ENCODE data around the gene KLHL42.

The KLHL42 gene

GRCh38 chr12:27814411-27814810 is 34.4 kb downstream of the KLHL42 start:
- Mint-ChIP-seq H3K9me3 (no peaks in the 10 kb centered on the region), H3K27ac (no peak overlapping the region), H3K27me3 (peaks cover 34 to 52% of the 10 kb centered on the region in 2 donors), H3K4me1 (ENCODE audit: low read depth in 2 of 2) (no peaks in the 10 kb centered on the region), H3K4me3 (no peak overlapping the region), H3K36me3 (ENCODE audit: insufficient read depth) (no peaks in the 10 kb centered on the region)
- DNase-seq (no peak), ATAC-seq (replicated peaks) (no peak)

- Mint-ChIP-seq H3K9me3 (no peaks in the 10 kb centered on the region), H3K4me1 (ENCODE audit: low read depth in 2 of 2) (no peaks in the 10 kb centered on the region), H3K27ac (no peak overlapping the region)
Observed at GRCh38 chr12:27814851-27815591, 35.0 kb downstream of the KLHL42 start.

DNA sequence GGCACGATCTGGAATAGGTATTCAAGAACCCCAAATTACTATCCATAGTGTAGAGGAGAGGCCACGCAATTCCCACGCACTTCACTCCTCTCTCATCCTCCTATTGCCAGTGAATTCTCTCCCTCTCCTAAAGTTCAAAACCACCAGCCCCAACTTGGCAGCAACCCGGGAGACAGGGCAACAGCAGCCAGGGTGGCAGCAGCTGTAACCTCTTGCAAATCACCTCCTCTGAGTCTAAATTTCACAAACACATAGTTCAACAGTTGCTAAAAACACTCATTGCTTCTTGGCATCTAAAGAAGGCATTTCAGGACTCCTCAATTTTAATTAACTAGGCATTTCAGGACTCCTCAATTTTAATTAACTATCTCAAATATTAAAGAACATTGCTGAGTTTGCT is 37.7 kb downstream of the KLHL42 start:
- Mint-ChIP-seq H3K4me3 (no peak overlapping the region), H3K4me1 (ENCODE audit: low read depth in 2 of 2) (peaks cover 9 to 11% of the 10 kb centered on the region in 2 donors), H3K27ac (no peak overlapping the region), H3K27me3 (peaks cover 7 to 26% of the 10 kb centered on the region in 2 donors), H3K9me3 (no peaks in the 10 kb centered on the region), H3K36me3 (ENCODE audit: insufficient read depth) (peaks cover 8% of the 10 kb centered on the region)
- no peak for DNase-seq
- ATAC-seq (replicated peaks), result no peak

More at GRCh38 chr12:27814851-27815591, 35.0 kb downstream of the KLHL42 start:
- Mint-ChIP-seq H3K4me3 (no peak overlapping the region), H3K27me3 (peaks cover 34 to 46% of the 10 kb centered on the region in 2 donors), H3K36me3 (ENCODE audit: insufficient read depth) (no peaks in the 10 kb centered on the region)
- no peak for ATAC-seq (replicated peaks)
- DNase-seq, result no peak

- Mint-ChIP-seq H3K36me3 (ENCODE audit: insufficient read depth) (peaks cover 8% of the 10 kb centered on the region), H3K27ac (no peak overlapping the region), H3K4me1 (ENCODE audit: low read depth in 2 of 2) (peaks cover 11 to 12% of the 10 kb centered on the region in 2 donors), H3K27me3 (peaks cover 5 to 26% of the 10 kb centered on the region in 2 donors), H3K9me3 (no peaks in the 10 kb centered on the region), H3K4me3 (no peak overlapping the region)
- DNase-seq, result no peak
- ATAC-seq (replicated peaks), result no peak
Observed at GRCh38 chr12:27818401-27818918, 38.4 kb downstream of the KLHL42 start.

GRCh38 chr12:27820564-27820963 is 40.5 kb downstream of the KLHL42 start:
- Mint-ChIP-seq H3K27ac (no peak overlapping the region), H3K27me3 (peaks cover 5 to 28% of the 10 kb centered on the region in 2 donors), H3K4me1 (ENCODE audit: low read depth in 2 of 2) (peaks cover 16 to 18% of the 10 kb centered on the region in 2 donors), H3K4me3 (no peak overlapping the region), H3K9me3 (no peaks in the 10 kb centered on the region), H3K36me3 (ENCODE audit: insufficient read depth) (peaks cover 8% of the 10 kb centered on the region)
- ATAC-seq (replicated peaks) (no peak), DNase-seq (no peak)

- Mint-ChIP-seq H3K27ac (peak overlapping the region; percentile 16 to 57), H3K27me3 (peaks cover 0 to 24% of the 10 kb centered on the region in 2 donors), H3K36me3 (ENCODE audit: insufficient read depth) (peaks cover 8% of the 10 kb centered on the region), H3K4me1 (ENCODE audit: low read depth in 2 of 2) (peaks cover 16 to 18% of the 10 kb centered on the region in 2 donors), H3K9me3 (no peaks in the 10 kb centered on the region), H3K4me3 (peak overlapping the region; percentile 54 to 67)
- DNase-seq, result peak; percentile 23 to 33 (median 33)
- no peak for ATAC-seq (replicated peaks)
Observed at GRCh38 chr12:27821259-27821973, 41.4 kb downstream of the KLHL42 start.

DNA sequence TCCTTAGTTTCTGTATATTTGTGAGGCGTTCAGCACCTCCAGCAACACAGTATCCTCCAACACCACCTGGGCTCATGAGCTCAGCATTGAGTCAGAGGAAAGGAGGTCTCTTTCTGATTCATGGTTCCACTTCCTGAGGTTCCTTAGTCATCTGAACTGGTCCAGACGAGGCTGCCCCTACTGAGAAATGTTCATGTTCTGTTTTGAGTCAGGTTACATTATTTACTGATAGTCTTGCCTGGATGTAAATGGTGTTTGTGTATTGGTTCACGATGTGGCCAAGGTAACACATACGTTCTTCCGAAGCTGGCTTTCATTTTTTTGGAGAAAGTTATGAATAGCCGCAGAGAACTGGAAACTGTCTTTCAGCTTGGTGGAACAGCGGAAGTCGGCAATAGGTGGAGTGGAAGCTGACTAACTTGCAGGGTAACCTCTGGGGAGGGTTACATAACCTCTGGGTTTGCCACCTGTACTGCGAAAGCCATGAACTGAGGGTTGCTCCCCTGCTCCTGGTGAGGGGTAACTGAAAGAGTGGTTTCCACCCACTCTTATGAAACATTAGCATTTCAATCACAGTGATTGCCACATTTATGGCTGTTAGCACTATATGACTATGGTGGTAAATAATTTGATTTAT is 42.2 kb downstream of the KLHL42 start:
- Mint-ChIP-seq H3K4me3 (peak overlapping the region; percentile 54 to 67), H3K27ac (peak overlapping the region; percentile 57 to 70), H3K9me3 (no peaks in the 10 kb centered on the region), H3K4me1 (ENCODE audit: low read depth in 2 of 2) (peaks cover 16 to 18% of the 10 kb centered on the region in 2 donors), H3K27me3 (peaks cover 0 to 22% of the 10 kb centered on the region in 2 donors), H3K36me3 (ENCODE audit: insufficient read depth) (peaks cover 8% of the 10 kb centered on the region)
- DNase-seq, result peak; percentile 28 to 49 (median 48)
- ATAC-seq (replicated peaks), result peak; percentile 85

GRCh38 chr12:27823038-27823437 is 43.0 kb downstream of the KLHL42 start:
- DNase-seq (no peak), ATAC-seq (replicated peaks) (no peak)
- Mint-ChIP-seq H3K27ac (peak overlapping the region; percentile 57 to 70), H3K27me3 (peaks cover 4 to 13% of the 10 kb centered on the region in 2 donors), H3K36me3 (ENCODE audit: insufficient read depth) (peaks cover 8% of the 10 kb centered on the region), H3K4me1 (ENCODE audit: low read depth in 2 of 2) (peaks cover 16 to 18% of the 10 kb centered on the region in 2 donors), H3K9me3 (no peaks in the 10 kb centered on the region), H3K4me3 (no peak overlapping the region)

GRCh38 chr12:27824126-27824842 is 44.3 kb downstream of the KLHL42 start:
- Mint-ChIP-seq H3K4me3 (no peak overlapping the region), H3K9me3 (no peaks in the 10 kb centered on the region), H3K4me1 (ENCODE audit: low read depth in 2 of 2) (peaks cover 16 to 18% of the 10 kb centered on the region in 2 donors), H3K27me3 (peaks cover 8 to 9% of the 10 kb centered on the region in 2 donors), H3K36me3 (ENCODE audit: insufficient read depth) (peaks cover 8% of the 10 kb centered on the region), H3K27ac (peak overlapping the region; percentile 54 to 84)
- DNase-seq (no peak), ATAC-seq (replicated peaks) (no peak)

GRCh38 chr12:27826076-27826475 is 46.0 kb downstream of the KLHL42 start:
- DNase-seq, result no peak

GRCh38 chr12:27828196-27828595 is 48.2 kb downstream of the KLHL42 start:
- Mint-ChIP-seq H3K4me1 (ENCODE audit: low read depth in 2 of 2) (peaks cover 4 to 7% of the 10 kb centered on the region in 2 donors), H3K27ac (no peak overlapping the region), H3K9me3 (no peaks in the 10 kb centered on the region), H3K27me3 (peaks cover 15 to 35% of the 10 kb centered on the region in 2 donors), H3K36me3 (ENCODE audit: insufficient read depth) (no peaks in the 10 kb centered on the region), H3K4me3 (no peak overlapping the region)
- DNase-seq (no peak), ATAC-seq (replicated peaks) (no peak)

More at GRCh38 chr12:27826076-27826475, 46.0 kb downstream of the KLHL42 start:
- ATAC-seq (replicated peaks), result no peak
- H3K36me3 Mint-ChIP-seq (ENCODE audit: insufficient read depth), result peaks cover 8% of the 10 kb centered on the region
- peaks cover 15 to 20% of the 10 kb centered on the region in 2 donors for H3K27me3 Mint-ChIP-seq
- H3K27ac Mint-ChIP-seq, result peak overlapping the region in 1 of 2 donors; percentile 41
- no peaks in the 10 kb centered on the region for H3K9me3 Mint-ChIP-seq
- H3K4me3 Mint-ChIP-seq, result no peak overlapping the region
- peaks cover 16 to 18% of the 10 kb centered on the region in 2 donors for H3K4me1 Mint-ChIP-seq (ENCODE audit: low read depth in 2 of 2)

GRCh38 chr12:27838543-27839185 is 58.6 kb downstream of the KLHL42 start:
- Mint-ChIP-seq H3K36me3 (ENCODE audit: insufficient read depth) (no peaks in the 10 kb centered on the region), H3K27me3 (no peaks in the 10 kb centered on the region), H3K27ac (no peak overlapping the region), H3K4me1 (ENCODE audit: low read depth in 2 of 2) (no peaks in the 10 kb centered on the region), H3K9me3 (no peaks in the 10 kb centered on the region), H3K4me3 (no peak overlapping the region)
- DNase-seq, result no peak
- ATAC-seq (replicated peaks), result no peak

All from effector memory CD8-positive, alpha-beta T cell (primary cell).